Mucosa of descending colon (tissue), 3 donors: Measurements from ENCODE around the gene RASL11A. TPM values are rescaled to one million over a fixed set of nuclear protein-coding genes. Genes with fewer than 3 reads are reported as not detected.

Experiments
- ATAC-seq: fragments of 200-7000 bp; cut with Tn5 transposase; one replicate; pipeline ENCODE4 v1.9.1; 2020; ENCODE audit warnings: mild to moderate bottlenecking, moderate library complexity
- DNase-seq, 3 donors: peaks; one replicate each; pipeline ENCODE4 v3.0.0-alpha.2; 2020
- H3K36me3 ChIP-seq: fragments of 200-600 bp; one replicate; pipeline ENCODE4 v1.8.0; 2021; ENCODE audit warnings: low read depth, mild to moderate bottlenecking
- H3K4me1 ChIP-seq: fragments of 200-600 bp; one replicate; pipeline ENCODE4 v1.8.0; 2021; ENCODE audit warnings: low read depth, mild to moderate bottlenecking
- H3K4me3 ChIP-seq: fragments of 200-600 bp; one replicate; pipeline ENCODE4 v1.8.0; 2021; ENCODE audit warnings: mild to moderate bottlenecking
- H3K9me3 ChIP-seq: fragments of 200-600 bp; one replicate; pipeline ENCODE4 v1.8.0; 2021; ENCODE audit warnings: mild to moderate bottlenecking
- CTCF ChIP-seq: fragments of 200-600 bp; IDR thresholded peaks from one replicate; pipeline ENCODE4 v1.8.0; 2022; ENCODE audit warnings: antibody characterized with exemption, mild to moderate bottlenecking
- intact Hi-C, 2 donors: fragments of 100-400 bp; cut with DNase I in 1 of 2; cut with micrococcal nuclease in 1 of 2; formaldehyde crosslinking; loops; one replicate each; pipeline versions ENCODE4 v1.11.0 to v1.11.1; 2022; cut with DNase I, micrococcal nuclease
- total RNA-seq, 3 donors: library from RNA; stranded (reverse); fragmentation: NEBNext Ultra II Directional in 2 of 3; extraction: Animal tissue kit (Norgen Biotek cat#: 25700) in 2 of 3; gene quantifications; one replicate each; pipeline versions ENCODE4 v1.2.1 to v1.2.4, GENCODE V29; 2021 to 2023
- donor health status: DM: no; HTN: no; CAD: no; lungs with moderate emphysema.
- donor health status: DM: no; HTN: no; CAD: no.
- donor health status: DM: no; HTN: yes; CAD: no.

RASL11A gene
- total RNA-seq, 3 donors from 2014 or later: 27.0 to 75.0 (median 34.9) TPM

DNA sequence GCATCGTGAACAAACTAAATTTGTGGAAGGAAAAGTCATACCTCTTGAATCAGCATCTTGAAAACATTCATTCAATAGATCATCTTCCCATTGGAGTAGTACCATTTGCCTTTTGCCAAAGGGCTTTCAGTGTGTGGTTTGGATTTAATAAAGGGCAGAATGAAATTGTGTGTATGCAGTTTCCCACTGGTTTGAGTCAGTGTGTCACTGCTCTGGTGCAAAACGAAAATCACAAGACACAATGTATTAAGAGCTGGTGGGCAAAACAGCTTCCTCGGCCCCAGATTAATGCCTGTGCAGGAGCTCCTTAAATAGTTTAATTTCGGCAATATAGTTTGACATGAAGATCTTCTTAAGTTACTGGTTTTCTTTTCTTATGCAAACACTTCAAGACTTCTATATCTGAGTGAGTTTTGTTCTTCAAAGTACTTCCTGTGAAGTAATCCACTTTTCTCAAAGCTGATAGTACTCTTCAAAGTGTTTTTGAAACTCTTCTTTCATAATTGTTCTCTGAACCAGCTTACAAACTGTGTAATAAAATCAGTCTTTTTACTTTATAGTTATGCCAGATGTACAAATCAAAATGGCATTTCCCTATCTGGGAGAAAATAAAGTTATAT is 32.1 kb downstream of the RASL11A start:
- no peak for TF ChIP-seq CTCF
- intact Hi-C loops: no loop called here
- Histone ChIP-seq H3K4me3 (no peak overlapping the region), H3K9me3 (no peaks in the 10 kb centered on the region), H3K4me1 (peaks cover 2% of the 10 kb centered on the region), H3K36me3 (no peaks in the 10 kb centered on the region)
- ATAC-seq: no peak
- DNase-seq: no peak

GRCh38 chr13:27304099-27304498 is 33.5 kb downstream of the RASL11A start:
- Histone ChIP-seq H3K36me3 (no peaks in the 10 kb centered on the region), H3K9me3 (no peaks in the 10 kb centered on the region), H3K4me1 (no peaks in the 10 kb centered on the region), H3K4me3 (no peak overlapping the region)
- ATAC-seq: no peak
- no peak for DNase-seq
- no peak for TF ChIP-seq CTCF
- intact Hi-C loops: no loop called here

- no peak for ATAC-seq
- Histone ChIP-seq H3K4me3 (no peak overlapping the region), H3K4me1 (no peaks in the 10 kb centered on the region), H3K36me3 (no peaks in the 10 kb centered on the region), H3K9me3 (no peaks in the 10 kb centered on the region)
- no peak for DNase-seq
- no peak for TF ChIP-seq CTCF
- intact Hi-C loops: no loop called here
Measured at GRCh38 chr13:27304611-27305010, 34.0 kb downstream of the RASL11A start.

GRCh38 chr13:27306364-27306763 is 35.7 kb downstream of the RASL11A start:
- no peak for TF ChIP-seq CTCF
- intact Hi-C loops: no loop called here
- no peak for DNase-seq

DNA sequence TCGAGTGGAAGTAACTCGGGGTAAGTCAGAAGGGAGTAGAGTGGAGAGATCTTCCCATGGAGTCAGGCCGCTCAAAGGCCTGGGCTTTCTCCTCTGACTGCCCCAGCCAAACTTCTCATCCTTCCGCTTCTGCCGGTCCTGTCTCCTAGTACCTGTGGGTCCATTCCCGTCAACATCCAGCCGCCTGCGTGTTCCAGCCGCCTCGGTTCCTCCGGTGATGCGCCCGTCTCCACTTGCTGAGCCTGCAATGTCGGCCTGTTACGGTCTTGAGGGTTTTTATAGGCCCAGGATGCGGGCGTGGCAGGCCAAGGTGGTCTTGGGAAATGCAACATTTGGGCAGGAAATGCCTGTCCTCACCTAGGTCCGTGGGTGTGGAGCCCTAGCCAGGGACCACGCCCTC is 38.3 kb downstream of the RASL11A start:
- no peak for DNase-seq
- Histone ChIP-seq H3K36me3 (no peaks in the 10 kb centered on the region), H3K4me1 (no peaks in the 10 kb centered on the region), H3K4me3 (no peak overlapping the region), H3K9me3 (no peaks in the 10 kb centered on the region)
- TF ChIP-seq CTCF: no peak
- no peak for ATAC-seq
- intact Hi-C loops: no loop called here

More at GRCh38 chr13:27306364-27306763, 35.7 kb downstream of the RASL11A start:
- Histone ChIP-seq H3K9me3 (no peaks in the 10 kb centered on the region), H3K4me3 (no peak overlapping the region), H3K4me1 (no peaks in the 10 kb centered on the region), H3K36me3 (no peaks in the 10 kb centered on the region)
- no peak for ATAC-seq
